HG03469 (cell line): ENCODE results near the gene HMGB4.

ENCODE experiments used
- ATAC-seq: cut with Tn5 transposase; IDR thresholded peaks from one replicate; pipeline ENCODE4 v1.9.1; 2021; ENCODE audit warnings: mild to moderate bottlenecking, moderate library complexity, moderate number of reproducible peaks; ENCODE audit not compliant: unreplicated experiment

Gene HMGB4, protein sequence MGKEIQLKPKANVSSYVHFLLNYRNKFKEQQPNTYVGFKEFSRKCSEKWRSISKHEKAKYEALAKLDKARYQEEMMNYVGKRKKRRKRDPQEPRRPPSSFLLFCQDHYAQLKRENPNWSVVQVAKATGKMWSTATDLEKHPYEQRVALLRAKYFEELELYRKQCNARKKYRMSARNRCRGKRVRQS

DNA sequence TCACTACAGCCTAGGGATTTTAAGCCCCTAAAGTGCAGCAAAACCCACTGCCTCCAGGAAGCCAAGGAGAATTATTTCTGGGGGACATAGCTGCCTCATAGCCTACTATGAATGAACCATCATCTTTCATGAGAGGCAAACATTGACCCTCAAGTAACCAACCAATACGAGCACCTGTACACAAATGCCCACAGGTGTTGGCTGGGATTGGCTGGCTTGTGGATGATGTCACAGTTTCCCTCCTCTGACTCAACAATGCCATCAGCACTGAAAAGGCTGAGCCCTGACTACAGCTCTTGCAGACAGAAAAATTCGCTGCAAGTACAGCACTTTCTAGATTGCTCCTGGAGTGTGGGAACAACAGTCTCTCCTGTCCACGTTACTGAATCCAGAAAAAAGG, at the start of gene HMGB4:
HMGB4 (plus strand) TSS at position 301 of the 400 bp plus-strand sequence. CDS start 113 bp downstream, outside the sequence.
- ATAC-seq, result no peak

GRCh38 chr1:33814166-33814565, 49.7 kb upstream of the HMGB4 start:
- ATAC-seq, result no peak

- ATAC-seq, result no peak
Observed at GRCh38 chr1:33815061-33815460, 48.8 kb upstream of the HMGB4 start.

GRCh38 chr1:33818071-33818470, 45.8 kb upstream of the HMGB4 start:
- no peak for ATAC-seq

- no peak for ATAC-seq
Observed at GRCh38 chr1:33819290-33819912, 44.5 kb upstream of the HMGB4 start.

GRCh38 chr1:33819913-33820311, 44.0 kb upstream of the HMGB4 start:
- ATAC-seq, result no peak

GRCh38 chr1:33820804-33821203, 43.1 kb upstream of the HMGB4 start:
- ATAC-seq, result no peak

- ATAC-seq, result no peak
Observed at GRCh38 chr1:33821291-33821690, 42.6 kb upstream of the HMGB4 start.

DNA sequence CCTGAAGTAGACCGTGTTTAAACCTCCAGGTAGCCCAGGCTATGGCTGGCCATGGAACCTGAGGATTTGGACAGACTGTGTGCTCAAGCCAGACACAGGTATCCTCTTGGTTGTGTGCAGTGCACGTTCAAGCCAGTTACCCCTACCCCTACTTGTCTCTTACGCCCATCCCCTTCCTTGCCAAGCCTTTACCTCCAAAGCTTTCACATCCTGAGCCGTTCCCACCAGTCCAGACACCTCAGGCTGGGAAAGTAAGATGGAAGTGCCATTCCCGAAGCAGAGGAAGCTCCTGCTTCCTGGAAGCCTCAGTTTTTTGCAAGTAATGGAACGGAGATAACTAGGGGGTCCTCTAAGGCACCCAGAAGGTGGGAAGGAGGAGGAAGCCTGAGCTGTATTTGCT, 41.5 kb upstream of the HMGB4 start:
- ATAC-seq, result no peak

GRCh38 chr1:33823401-33823800, 40.5 kb upstream of the HMGB4 start:
- ATAC-seq, result no peak

DNA sequence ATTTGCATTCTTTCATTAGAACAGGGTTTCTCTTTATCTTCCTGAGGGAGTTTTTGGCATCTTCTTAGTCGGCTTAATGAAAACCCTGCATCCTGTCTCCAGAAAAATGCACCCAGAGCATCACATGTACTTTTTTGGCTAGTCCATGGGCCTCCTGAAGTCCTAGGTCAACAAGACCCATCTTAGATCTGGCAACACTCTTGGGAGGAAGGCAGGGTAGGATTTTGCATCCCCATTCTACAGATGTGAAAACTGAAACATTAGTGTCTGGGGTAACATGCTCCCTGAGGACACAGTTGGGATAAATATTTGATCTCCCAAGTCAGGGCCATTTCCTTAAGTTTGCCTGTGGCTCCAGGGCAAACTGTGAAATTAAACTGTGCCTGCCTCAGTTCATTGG, 40.0 kb upstream of the HMGB4 start:
- no peak for ATAC-seq

DNA sequence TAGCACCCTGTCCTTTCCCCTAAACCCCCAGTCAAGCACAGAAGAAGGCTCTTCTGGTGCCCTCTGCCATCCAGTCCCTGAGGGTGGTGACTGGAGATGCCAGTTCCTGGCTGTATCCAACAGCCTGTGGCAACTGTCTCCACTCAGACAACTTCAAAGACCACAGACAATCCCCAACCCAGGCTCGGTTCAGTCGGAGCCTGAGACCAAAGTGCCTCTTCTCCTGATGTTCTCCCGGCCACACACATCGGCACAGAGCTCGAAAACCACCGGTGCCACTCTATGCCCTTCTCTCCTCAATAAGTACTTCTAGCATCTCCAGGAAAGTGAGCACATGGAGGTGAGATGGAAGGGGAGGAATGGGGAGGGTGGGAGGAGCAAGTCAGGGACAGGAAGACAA, 39.6 kb upstream of the HMGB4 start:
- ATAC-seq, result no peak

- no peak for ATAC-seq
Observed at GRCh38 chr1:33824971-33825370, 38.9 kb upstream of the HMGB4 start.

GRCh38 chr1:33825506-33825905, 38.4 kb upstream of the HMGB4 start:
- no peak for ATAC-seq

- ATAC-seq, result no peak
Observed at GRCh38 chr1:33826311-33826710, 37.6 kb upstream of the HMGB4 start.

DNA sequence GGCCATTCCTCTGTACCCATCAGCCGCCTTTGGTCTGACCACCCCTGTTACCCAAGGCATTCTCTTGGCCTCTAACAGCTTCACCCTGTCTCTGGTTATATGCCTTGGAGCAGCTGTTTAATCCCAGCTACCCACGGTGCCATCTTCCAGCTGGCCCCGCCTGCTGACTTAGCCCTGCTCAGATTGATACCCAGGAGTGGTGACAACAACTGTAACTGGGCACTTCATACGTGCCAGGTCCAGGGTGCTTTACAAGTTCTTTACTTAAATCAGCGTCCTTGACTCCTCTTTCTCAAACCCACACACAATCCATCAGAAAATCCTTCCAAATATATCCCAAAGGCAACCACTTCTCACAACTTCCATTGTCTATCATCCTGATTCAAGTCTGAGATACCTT, 37.2 kb upstream of the HMGB4 start:
- ATAC-seq, result no peak

GRCh38 chr1:33828059-33828458, 35.8 kb upstream of the HMGB4 start:
- ATAC-seq, result no peak

DNA sequence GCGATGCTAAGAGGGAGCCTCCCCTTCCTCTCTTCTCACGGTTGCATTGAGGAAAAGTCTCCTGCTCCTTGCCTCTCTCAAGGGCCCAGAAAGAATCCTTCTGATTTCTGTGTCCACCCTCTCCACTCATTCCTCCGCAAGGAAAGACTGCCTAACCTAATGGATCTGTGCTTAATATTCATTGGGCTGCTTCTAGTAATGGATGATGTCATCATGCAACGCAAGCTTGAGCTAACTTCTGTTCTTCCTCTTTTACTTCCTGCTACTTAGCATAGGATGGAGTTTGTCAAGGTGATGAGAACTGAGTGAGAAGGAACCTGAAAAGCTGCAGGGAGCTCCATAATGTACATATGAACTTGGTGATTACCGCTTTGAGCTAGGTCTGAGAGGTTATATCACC, 35.2 kb upstream of the HMGB4 start:
- no peak for ATAC-seq

GRCh38 chr1:33836911-33837310, 27.0 kb upstream of the HMGB4 start:
- ATAC-seq, result no peak

GRCh38 chr1:33837635-33838034, 26.2 kb upstream of the HMGB4 start:
- no peak for ATAC-seq

DNA sequence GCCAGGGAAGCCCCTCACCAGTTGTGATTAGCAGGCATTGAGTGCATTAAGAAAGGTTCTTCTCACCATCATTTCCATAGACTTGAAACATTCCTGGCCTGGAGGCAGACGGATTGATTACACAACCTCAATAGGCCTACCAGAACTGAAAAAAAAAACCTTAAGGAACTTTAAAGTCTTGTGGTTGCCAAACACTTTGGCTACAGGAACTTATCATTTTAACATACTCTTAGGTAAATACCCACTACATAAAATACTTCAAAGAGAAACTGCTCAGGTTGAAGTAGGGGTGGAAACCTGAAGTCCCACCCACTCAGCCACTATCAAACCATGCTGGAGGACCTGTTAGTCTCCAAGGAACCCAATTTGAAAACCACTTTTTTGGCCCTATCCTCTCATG, 22.4 kb upstream of the HMGB4 start:
- no peak for ATAC-seq

GRCh38 chr1:33842348-33842747, 21.5 kb upstream of the HMGB4 start:
- no peak for ATAC-seq

- no peak for ATAC-seq
Observed at GRCh38 chr1:33844166-33844565, 19.7 kb upstream of the HMGB4 start.
